ENCODE data around the gene PNPLA2. TPM values are rescaled to one million over a fixed set of nuclear protein-coding genes. Genes with fewer than 3 reads are reported as not detected.
A peak's percentile ranks its signal among the peaks of the same experiment; 100 is the strongest.

PNPLA2 gene
- total RNA-seq, 1 donor: 28.5 TPM

DNA sequence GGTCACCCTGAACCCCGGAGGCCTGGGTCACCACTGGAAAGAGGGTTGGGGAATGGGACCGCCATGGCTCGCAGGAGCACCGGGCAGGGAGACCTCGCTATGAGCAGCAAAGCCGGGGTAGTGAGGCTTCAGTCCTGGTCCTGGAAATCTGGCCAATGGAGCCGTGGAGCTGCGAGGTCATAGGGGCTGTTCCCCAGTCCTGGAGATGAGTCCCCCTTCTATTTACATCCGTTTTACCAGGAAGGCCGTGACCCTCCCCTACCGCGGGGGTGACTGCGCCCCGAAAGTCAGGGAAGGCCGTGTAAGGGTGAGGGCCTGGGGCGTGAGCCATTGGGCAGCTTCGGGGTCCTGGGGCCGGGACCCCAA, 14.1 kb upstream of the PNPLA2 start:
- TF ChIP-seq, protein P1, sequence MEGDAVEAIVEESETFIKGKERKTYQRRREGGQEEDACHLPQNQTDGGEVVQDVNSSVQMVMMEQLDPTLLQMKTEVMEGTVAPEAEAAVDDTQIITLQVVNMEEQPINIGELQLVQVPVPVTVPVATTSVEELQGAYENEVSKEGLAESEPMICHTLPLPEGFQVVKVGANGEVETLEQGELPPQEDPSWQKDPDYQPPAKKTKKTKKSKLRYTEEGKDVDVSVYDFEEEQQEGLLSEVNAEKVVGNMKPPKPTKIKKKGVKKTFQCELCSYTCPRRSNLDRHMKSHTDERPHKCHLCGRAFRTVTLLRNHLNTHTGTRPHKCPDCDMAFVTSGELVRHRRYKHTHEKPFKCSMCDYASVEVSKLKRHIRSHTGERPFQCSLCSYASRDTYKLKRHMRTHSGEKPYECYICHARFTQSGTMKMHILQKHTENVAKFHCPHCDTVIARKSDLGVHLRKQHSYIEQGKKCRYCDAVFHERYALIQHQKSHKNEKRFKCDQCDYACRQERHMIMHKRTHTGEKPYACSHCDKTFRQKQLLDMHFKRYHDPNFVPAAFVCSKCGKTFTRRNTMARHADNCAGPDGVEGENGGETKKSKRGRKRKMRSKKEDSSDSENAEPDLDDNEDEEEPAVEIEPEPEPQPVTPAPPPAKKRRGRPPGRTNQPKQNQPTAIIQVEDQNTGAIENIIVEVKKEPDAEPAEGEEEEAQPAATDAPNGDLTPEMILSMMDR (IDR thresholded peaks at IDR 0.05; ENCODE audit: insufficient read depth, low read depth, low read length): no peak
- peak overlapping the region; percentile 68 for H3K4me3 ChIP-seq (ENCODE audit: low read depth, low read length)
- DNase-seq (ENCODE audit: low read depth): no peak

DNA sequence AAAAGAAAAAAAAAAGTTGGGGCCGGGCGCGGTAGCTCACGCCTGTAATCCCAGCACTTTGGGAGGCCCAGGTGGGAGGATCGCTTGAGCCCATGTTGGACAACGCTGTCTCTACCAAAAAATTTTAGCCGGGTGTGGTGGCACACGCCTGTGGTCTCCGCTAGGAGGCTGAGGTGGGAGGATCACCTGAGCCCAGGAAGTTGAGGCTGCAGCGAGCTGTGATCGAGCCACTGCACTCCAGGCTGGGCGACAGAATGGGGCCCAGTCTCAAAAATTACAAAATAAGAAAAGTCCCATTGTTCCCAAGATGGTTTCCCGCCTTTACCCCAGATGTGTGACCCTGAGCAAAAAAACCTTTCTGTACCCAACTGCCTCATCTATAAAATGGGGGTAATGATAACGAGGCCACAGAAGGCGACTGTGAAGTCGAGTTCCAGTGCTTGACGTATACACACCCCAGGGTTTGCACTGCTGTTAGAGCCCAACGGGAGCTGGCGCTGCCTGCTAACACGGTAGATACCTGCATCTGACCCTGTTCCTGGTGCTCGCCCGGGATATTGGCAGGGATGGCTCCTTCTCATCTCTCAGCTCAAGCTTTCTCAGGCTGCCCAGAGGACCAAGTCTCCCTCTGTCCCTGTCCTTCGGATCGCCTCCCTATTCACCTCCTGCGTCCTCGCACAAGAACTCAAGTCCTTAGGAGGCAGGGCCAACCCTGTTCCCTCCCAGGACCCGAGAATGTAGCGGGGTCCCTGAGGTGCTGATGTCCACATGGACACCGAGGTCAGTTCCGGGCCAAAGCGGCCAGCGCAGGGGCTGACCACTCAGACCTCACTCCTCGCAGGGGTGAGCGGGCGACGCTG, 10.1 kb upstream of the PNPLA2 start:
- TF ChIP-seq, protein P1 (IDR thresholded peaks at IDR 0.05; ENCODE audit: insufficient read depth, low read depth, low read length): no peak
- peak; percentile 27 for DNase-seq (ENCODE audit: low read depth)

DNA sequence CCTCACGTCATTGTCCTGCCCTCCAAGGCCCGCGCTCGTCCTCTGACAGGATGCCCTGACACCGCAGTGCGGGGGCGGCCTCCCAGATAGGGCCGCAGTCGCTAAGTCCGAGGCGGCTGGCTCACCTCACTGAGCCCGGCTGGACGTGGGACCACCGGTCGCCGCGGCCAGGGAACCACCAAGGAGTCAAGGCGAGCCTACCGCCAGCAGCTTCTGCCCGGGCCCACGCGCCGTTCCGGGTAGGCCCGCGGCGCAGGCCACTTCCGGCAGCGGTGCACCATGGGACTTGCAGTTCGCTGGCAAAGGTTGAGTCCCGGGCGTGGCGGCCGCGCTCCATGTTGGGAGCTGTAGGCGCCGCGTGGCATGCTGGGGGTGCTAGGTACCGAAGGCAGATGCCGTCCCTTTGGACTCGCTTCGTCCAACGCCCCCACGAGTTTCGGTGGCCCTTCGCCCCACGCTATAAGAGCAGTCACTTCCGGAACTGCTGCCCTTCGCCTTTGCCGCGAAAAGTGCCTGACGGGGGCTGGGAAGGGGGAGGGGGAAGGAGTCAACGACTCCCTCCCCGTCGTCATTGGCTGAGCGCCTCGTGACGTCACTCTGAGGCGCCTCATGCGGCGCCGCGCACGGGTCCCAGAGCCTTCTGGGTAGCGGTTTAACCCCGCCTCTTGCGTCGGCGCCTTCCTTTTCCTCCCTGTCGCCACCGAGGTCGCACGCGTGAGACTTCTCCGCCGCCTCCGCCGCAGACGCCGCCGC, 9.3 kb upstream of the PNPLA2 start, which contains the start of gene RPLP2:
RPLP2 (plus strand) TSS at position 681 of the 753 bp plus-strand sequence. CDS start 268 bp downstream, outside the sequence.
- H3K4me3 ChIP-seq (ENCODE audit: low read depth, low read length): peak within 1 kb of the TSS; percentile 92
- DNase-seq (ENCODE audit: low read depth): peak; percentile 97
- TF ChIP-seq, protein P1 (IDR thresholded peaks at IDR 0.05; ENCODE audit: insufficient read depth, low read depth, low read length): no peak

More for the DNA sequence above, 10.1 kb upstream of the PNPLA2 start:
- H3K4me3 ChIP-seq (ENCODE audit: low read depth, low read length): peak overlapping the region; percentile 92

DNA sequence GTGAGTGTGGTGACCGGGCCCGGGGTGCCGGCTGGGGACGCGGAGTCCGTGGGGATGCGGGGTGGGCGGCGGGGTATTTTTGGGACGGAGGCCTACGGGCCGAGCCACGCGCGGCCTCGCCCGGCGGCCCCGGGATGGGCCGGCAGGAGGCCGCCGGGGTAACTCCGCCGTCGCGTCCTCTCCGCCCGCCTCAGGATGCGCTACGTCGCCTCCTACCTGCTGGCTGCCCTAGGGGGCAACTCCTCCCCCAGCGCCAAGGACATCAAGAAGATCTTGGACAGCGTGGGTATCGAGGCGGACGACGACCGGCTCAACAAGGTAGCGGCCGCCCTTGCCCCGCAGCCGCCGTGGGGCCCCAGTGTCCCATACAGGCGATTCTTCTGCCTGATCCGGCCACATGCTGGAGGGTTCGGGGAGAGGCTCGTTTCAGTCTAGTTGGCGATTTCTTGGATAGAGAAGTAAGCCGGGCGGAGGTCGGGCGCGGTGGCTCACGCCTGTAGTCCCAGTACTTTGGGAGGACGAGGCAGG, 8.6 kb upstream of the PNPLA2 start:
- H3K4me3 ChIP-seq (ENCODE audit: low read depth, low read length): peak overlapping the region; percentile 92
- TF ChIP-seq, protein P1 (IDR thresholded peaks at IDR 0.05; ENCODE audit: insufficient read depth, low read depth, low read length): peak; percentile 10

DNA sequence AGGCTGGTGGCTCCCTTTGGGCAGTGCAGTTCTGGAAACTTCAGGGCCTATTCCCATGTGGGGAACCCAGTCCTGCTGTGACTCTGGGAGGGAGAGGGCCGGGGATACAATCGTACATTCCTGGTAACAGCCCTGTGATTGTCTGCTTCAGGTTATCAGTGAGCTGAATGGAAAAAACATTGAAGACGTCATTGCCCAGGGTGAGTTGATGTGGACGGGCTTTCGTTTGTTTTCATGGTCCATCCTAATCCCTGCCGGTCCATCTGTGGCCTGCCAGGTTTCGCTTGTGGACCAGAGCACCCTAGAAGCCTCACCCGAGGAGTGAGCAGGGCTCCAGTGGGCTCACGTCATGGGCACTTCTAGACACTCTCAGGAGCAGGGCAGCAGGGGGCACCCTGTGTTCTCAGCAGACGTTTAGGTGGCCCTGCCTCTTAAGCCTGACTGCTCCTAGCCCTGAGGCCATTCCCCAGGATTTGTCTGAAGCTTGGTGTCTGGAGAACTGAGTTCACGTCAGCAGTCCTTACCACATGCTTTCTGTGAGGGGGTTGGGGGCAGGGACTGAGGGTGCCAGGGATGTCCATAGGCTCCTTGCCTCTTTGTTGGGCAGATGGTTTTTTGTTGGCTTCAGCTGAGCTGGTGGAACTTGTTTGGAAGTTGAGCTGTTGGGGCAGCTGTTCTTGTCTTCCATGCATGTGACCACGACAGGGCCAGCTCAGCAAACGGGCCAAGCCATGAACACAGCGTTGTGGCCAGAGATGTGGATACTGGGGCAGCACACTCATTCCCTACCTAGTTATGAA, 7.1 kb upstream of the PNPLA2 start:
- TF ChIP-seq, protein P1 (IDR thresholded peaks at IDR 0.05; ENCODE audit: insufficient read depth, low read depth, low read length): peak; percentile 15
- DNase-seq (ENCODE audit: low read depth): no peak
- H3K4me3 ChIP-seq (ENCODE audit: low read depth, low read length): peak overlapping the region; percentile 9

More for the DNA sequence above, 8.6 kb upstream of the PNPLA2 start:
- no peak for DNase-seq (ENCODE audit: low read depth)

DNA sequence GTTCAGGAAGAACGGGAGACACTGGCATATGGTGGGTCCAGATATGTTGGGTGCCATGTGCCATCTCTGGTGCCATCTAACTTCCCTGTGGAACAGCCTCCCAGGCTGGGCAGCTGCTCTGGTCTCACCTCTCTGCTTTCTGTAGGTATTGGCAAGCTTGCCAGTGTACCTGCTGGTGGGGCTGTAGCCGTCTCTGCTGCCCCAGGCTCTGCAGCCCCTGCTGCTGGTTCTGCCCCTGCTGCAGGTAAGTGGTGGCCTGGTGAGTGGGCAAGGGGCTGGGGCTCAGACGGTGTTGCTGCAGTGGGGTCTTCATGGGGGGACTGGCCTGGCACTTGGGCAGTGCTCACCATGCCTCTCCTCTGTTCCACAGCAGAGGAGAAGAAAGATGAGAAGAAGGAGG, 6.3 kb upstream of the PNPLA2 start:
- no peak overlapping the region for H3K4me3 ChIP-seq (ENCODE audit: low read depth, low read length)
- TF ChIP-seq, protein P1 (IDR thresholded peaks at IDR 0.05; ENCODE audit: insufficient read depth, low read depth, low read length): no peak
- no peak for DNase-seq (ENCODE audit: low read depth)
